Activated CD4-positive, alpha-beta T cell treated with anti-CD3 and anti-CD28 coated beads for 4 hours (primary cell): Measurements from ENCODE around the gene RUNDC3A.
"Not testable (repeated sequence)": the region's sequence is repeated elsewhere in the genome, so short reads cannot be mapped to it uniquely, and the experiment has no call there.

Experiments
- DNase-seq, 2 donors: peaks; one replicate each; pipeline ENCODE4 v3.0.0-alpha.2; 2020

The RUNDC3A gene

GRCh38 chr17:44321246-44322120 lies 13.1 kb downstream of the RUNDC3A start:
- DNase-seq: no peak

GRCh38 chr17:44322236-44322895 lies 14.0 kb downstream of the RUNDC3A start:
- DNase-seq: no peak

- DNase-seq: no peak
Measured at GRCh38 chr17:44323359-44324091, 15.1 kb downstream of the RUNDC3A start.

- no peak for DNase-seq
Measured at GRCh38 chr17:44324092-44324570, 15.7 kb downstream of the RUNDC3A start.

GRCh38 chr17:44324571-44325275 lies 16.3 kb downstream of the RUNDC3A start, which contains the start of gene SLC25A39:
Gene SLC25A39, minus strand, starts transcription at chr17:44324823. Its CDS starts 1,261 bp downstream, at chr17:44323562.
- DNase-seq: peak; percentile 93 to 95

- DNase-seq: peak; percentile 91 to 94
Measured at GRCh38 chr17:44326861-44327444, 18.6 kb downstream of the RUNDC3A start.

GRCh38 chr17:44327715-44328449 lies 19.5 kb downstream of the RUNDC3A start:
- no peak for DNase-seq

GRCh38 chr17:44329516-44329915 lies 21.1 kb downstream of the RUNDC3A start:
- DNase-seq: not testable (repeated sequence)

GRCh38 chr17:44330263-44330662 lies 21.9 kb downstream of the RUNDC3A start:
- DNase-seq: not testable (repeated sequence)

- peak; percentile 61 to 76 for DNase-seq
Measured at GRCh38 chr17:44331249-44331760, 22.9 kb downstream of the RUNDC3A start.

GRCh38 chr17:44333371-44333770 lies 25.0 kb downstream of the RUNDC3A start:
- DNase-seq: no peak

GRCh38 chr17:44334315-44334714 lies 25.9 kb downstream of the RUNDC3A start:
- no peak for DNase-seq

GRCh38 chr17:44334727-44335126 lies 26.3 kb downstream of the RUNDC3A start:
- no peak for DNase-seq

GRCh38 chr17:44335564-44335963 lies 27.2 kb downstream of the RUNDC3A start:
- no peak for DNase-seq

- DNase-seq: no peak
Measured at GRCh38 chr17:44335968-44336367, 27.6 kb downstream of the RUNDC3A start.

- DNase-seq: no peak
Measured at GRCh38 chr17:44338702-44339101, 30.3 kb downstream of the RUNDC3A start.

GRCh38 chr17:44340553-44340952 lies 32.2 kb downstream of the RUNDC3A start:
- DNase-seq: not testable (repeated sequence)

GRCh38 chr17:44343510-44344209 lies 35.3 kb downstream of the RUNDC3A start:
- DNase-seq: no peak

- DNase-seq: peak; percentile 79 to 82
Measured at GRCh38 chr17:44344939-44345453, 36.6 kb downstream of the RUNDC3A start, which contains the start of gene GRN. Gene GRN, plus strand, starts transcription at chr17:44345302. Its CDS starts 3,863 bp downstream, at chr17:44349165.

- DNase-seq: peak; percentile 39 to 46
Measured at GRCh38 chr17:44345454-44346026, 37.1 kb downstream of the RUNDC3A start.
